ENCODE results near the gene ANGEL1. TPM values are rescaled to one million over a fixed set of nuclear protein-coding genes. Genes with fewer than 3 reads are reported as not detected.

Gene ANGEL1
- total RNA-seq, 1 experiment from 2014 or later: 13.4 TPM

DNA sequence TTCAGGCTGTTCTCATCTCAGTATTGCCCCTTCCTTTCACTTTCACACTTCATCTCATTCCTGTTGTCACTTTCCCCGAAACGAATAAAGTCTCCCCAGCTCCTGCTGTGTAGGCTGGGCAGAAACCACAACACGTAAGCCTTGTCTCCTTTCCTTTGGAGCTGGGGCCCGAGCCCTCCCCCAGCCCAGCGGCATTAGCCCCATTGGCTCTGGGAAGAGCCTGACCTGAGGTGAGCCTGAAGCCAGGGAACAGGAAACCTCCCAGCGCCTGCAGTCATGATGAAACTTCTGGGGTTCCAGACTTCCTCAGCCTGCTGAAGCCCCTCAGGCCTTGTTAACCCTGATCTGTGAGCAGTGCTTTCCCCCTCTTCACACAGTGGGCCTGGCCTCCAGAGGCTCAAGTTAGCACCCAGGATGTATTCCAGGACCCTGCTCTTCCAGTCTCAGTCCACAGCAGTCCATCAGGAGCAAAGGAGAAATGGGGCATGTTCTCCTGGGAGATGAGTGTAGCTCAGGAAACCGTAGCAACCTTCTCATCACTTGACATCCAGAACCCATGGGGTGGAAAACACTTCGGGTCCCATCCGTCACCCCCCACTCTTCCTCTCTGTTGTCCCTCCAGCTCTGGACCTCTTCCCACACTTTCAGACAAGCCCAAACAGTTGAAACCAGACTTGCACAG is 29.7 kb downstream of the ANGEL1 start:
- in situ Hi-C loops (cut with HindIII; ENCODE audit: low pct_unique_long_range_greater_than_20kb, low sequenced_read_pairs): no loop called here
- DNase-seq (ENCODE audit: low read depth, low spot score): no peak

DNA sequence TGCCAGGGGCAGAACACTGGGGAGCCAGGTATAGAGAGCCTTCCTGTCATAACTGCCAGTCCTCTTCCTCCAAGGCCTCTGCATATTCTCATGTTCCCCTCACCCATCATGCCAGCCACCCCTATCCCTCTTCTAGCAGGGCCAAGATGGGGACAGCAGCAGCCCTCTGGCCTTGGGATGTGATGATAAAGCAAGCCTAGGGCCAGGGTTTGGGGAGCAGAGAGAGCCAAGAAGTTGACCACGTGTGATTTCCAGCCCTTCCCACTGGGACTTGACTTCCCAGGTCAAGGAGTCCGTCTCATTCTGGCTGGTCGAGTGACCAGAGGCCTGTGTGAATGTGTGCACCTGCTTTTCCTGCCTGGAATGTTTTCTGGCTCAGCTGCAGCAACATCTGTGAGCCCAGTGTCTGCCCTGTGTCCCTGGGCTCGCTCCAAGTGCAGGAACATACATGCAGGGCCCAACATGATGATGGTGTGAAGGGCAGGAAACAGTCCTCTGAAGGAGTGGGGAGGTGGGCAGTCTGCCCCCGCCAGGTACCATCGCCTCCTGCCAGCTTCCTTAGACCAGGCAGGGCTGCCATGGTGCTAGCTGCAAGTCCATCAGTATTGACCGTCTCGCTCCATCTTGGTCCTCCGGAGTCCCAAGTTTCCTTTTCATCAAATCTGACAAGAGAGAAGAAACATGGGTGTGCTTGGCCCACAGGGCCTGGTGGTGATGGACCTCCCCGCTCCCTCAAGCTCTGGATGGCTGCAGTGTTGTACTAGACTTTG is 30.4 kb downstream of the ANGEL1 start:
- DNase-seq (ENCODE audit: low read depth, low spot score): no peak
- in situ Hi-C loops (cut with HindIII; ENCODE audit: low pct_unique_long_range_greater_than_20kb, low sequenced_read_pairs): no loop called here

DNA sequence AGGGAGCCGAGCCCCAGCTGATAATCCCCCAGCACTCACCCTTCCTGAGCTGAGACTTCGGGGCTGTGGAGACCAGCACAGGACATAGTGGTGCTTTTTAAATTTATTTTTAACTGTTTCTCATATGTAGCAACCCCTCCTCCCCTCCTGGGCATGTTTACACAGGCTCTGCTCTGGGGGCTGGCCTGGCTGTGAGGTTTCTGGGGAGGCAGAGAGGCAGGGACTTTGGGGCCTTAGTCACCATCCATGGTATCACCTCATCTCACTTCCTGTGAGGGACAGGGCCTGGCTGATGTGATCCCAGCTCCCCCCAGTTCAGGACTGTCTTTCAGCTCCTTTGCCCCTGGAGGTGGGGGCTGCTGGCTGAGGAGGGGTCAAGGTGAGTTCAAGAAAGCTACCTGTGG is 31.0 kb downstream of the ANGEL1 start:
- DNase-seq (ENCODE audit: low read depth, low spot score): no peak
- in situ Hi-C loops (cut with HindIII; ENCODE audit: low pct_unique_long_range_greater_than_20kb, low sequenced_read_pairs): no loop called here

DNA sequence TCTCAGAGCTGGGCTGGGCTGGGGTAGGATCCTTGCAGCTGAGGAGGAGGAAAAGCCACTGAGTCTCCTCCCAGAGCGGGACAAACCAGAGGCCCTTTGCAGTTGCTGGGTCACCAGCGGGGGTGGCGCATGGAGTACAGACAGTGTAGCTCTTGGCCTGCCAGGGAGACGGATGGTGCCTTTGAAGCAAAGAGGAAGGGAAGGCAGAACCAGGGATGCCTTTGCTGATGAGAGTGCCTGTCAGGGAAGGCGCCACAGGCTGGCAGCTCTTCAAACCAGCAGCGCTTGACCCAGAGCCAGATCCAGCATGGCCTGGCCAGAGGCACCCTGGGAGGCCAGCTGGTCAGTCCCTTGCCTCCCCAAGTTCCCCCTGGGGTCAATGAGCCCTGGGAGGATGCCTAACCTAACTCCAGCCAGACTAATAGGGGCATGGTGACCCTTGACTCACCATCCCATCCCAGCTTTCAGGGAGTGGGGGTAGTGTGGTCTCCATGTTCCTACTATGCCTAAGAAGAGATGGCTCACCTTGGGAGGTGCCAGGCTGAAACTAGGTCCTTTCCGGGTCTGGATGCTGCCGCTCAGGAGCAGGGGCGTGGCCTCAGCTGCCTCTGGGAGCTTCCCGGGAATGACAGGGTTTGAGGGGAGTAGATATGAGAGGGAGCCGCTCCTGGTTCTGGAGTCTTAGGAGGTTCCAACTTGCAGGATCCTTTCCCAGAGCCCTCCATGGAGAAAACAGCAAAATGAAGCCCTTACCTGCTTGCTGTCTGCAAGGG is 31.6 kb downstream of the ANGEL1 start:
- in situ Hi-C loops (cut with HindIII; ENCODE audit: low pct_unique_long_range_greater_than_20kb, low sequenced_read_pairs): no loop called here
- no peak for DNase-seq (ENCODE audit: low read depth, low spot score)

DNA sequence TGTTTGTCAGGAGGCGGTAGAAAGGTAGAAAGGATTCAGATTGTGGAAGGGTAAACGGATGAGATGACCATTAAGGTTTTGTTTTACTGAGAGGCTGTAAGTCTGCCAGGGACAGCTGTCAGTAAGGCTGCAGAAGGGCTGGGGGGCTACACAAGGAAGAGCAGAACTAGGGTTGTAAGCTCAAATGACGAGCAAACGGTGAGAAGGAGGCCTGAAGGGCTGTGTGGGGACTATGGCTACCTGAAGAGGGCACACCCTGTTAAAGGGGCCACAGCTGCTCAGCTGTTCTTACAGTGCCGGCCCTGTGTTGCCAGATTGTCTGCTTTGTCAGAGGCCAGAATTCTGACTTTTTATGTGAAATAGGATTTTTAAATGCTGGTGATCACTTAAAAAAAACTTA is 32.3 kb downstream of the ANGEL1 start:
- no peak for DNase-seq (ENCODE audit: low read depth, low spot score)
- in situ Hi-C loops (cut with HindIII; ENCODE audit: low pct_unique_long_range_greater_than_20kb, low sequenced_read_pairs): no loop called here

DNA sequence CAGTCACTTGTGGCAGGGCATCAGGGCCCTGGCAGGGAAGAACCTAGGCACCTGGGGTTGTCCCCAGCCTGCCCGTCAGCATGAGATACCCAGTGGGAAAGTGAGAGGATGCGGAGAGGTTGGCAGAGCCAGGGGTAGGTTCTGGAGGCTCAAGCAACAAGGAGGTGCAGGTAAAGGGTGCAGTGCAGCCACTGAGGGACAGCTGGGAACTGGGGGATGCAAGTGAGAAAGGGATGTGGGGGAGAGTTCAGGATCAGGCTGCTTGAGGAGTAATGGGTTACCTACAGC is 32.7 kb downstream of the ANGEL1 start:
- in situ Hi-C loops (cut with HindIII; ENCODE audit: low pct_unique_long_range_greater_than_20kb, low sequenced_read_pairs): no loop called here
- DNase-seq (ENCODE audit: low read depth, low spot score): no peak

DNA sequence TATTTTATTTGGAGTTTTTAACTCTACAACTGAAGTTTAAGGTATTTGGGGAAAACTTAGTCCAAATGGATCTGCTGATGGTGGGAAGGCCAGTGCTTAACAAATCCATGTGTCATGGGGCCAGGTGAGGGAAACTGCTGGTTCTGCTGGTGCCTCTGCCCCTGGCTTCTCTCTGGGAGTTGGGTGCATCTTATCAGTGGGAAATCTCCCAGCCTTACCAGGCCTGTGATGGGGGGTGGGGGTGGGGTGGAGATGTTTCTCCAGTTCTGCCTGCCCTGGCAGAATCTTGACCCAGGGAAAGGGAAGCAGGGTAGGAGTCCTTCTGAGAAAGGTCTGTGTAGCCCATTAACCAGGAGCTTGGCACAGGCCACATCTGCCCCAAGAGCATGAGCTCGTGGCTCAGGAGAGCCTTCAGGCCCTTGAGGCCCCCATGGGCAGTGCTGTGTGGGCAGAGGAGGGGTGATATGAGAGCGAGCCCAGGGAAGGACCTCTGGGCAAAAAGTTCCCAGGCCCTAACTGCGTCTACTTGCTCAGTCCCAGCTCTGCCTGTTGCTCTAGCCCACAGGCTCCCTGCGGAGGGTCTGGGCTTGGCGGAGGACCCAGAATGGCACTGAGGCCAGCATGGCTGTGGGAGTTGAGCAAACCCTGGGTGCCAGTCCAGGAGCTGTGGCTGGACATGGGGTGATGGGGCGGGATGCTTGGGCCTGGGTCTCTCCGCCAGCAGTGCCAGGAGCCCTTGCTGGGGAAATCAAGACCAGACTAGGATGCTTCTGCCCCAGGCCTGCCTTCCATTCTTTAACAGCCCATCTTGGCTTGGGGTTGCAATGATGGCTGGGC is 33.2 kb downstream of the ANGEL1 start:
- DNase-seq (ENCODE audit: low read depth, low spot score): no peak
- in situ Hi-C loops (cut with HindIII; ENCODE audit: low pct_unique_long_range_greater_than_20kb, low sequenced_read_pairs): no loop called here

DNA sequence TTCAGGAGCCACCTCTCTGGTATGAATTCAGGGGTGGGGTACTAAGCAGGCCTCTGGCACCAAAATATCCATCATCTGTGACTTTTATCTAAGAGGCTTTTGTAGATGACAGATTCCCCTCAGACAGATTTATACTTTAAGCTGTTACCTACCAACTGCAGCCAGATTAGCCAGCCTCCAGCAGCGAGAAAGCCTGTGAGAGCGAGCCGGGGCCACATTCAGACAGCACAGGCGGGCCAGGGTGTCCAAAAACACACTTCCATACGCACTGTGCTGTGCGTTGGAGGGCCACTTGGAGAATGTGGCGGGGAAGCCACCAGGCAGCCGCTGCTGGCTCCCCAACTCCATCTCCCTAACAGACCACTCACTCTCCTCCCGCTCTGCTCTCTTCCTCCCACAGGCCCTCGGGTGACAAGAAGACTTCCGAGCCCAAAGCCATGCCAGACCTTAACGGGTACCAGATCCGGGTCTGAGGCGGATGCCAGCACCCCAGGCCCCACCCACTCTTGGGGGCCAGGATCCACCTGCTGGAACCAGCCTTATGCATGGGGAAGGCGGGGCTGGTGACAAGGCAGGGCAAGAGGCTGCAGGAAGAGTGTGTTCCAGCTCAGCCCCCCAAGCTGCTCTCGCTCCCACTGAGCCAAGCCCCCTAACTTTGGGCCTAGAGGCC is 34.0 kb downstream of the ANGEL1 start:
- in situ Hi-C loops (cut with HindIII; ENCODE audit: low pct_unique_long_range_greater_than_20kb, low sequenced_read_pairs): no loop called here
- no peak for DNase-seq (ENCODE audit: low read depth, low spot score)

DNA sequence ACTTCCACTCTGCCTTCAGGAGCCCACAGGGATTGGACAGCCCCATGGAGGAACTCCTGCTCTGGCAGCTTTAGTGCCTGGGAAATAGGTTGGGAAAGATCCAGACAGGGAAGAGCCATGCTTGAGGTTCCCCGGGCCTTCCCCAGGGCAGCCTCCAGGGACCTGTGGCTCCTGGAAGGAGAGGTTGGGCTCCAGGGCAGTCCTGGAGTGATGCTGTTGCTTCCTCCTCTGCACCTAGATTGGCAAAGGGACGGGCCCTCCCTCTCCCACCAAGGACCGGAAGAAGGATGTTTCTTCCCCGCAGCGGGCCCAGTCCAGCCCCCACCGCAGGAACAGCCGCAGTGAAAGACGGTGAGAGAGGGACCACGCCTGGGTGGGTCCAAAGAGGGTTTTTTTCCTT is 35.0 kb downstream of the ANGEL1 start:
- in situ Hi-C loops (cut with HindIII; ENCODE audit: low pct_unique_long_range_greater_than_20kb, low sequenced_read_pairs): no loop called here
- no peak for DNase-seq (ENCODE audit: low read depth, low spot score)

DNA sequence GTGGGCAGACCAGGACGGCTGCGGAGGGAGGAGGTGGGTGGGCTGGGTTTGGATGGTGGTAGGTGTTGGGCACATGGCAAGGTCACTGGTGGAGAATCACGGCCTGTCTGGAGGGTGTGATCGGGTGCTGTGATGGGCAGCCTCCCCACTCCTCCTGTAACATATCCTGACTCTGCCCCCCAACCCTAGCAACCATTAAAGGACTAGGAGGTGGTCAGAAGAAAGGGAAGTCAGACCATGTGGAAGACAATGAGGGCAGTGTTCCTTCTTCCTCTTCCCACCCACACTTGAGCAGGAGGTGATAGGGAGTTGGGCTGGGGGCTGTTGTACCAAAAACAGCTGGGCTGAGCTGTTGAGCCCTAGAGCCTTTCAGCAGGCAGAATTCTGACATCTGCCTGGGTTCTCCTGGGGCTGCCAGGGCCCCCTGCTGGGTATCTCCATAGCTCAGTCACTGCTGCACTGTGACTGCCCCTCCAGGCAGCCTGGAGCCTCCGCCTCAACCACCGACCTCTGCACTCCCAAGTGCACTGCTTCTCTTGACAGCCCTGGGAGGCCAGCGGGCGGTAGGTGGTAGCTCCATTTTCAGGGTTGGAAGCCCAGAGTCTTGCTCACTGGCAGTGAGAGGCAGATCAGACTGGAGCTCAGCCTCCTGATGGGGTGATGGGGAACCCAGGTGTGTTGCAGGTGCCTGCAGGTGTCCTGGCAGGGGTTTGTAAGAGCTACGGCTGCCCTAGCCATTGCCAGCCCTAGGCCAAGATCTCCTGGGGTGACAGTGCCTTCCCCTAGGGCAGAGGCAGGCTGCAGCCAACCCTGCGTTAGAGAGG is 36.0 kb downstream of the ANGEL1 start:
- DNase-seq (ENCODE audit: low read depth, low spot score): peak; percentile 7
- in situ Hi-C loops (cut with HindIII; ENCODE audit: low pct_unique_long_range_greater_than_20kb, low sequenced_read_pairs): no loop called here

DNA sequence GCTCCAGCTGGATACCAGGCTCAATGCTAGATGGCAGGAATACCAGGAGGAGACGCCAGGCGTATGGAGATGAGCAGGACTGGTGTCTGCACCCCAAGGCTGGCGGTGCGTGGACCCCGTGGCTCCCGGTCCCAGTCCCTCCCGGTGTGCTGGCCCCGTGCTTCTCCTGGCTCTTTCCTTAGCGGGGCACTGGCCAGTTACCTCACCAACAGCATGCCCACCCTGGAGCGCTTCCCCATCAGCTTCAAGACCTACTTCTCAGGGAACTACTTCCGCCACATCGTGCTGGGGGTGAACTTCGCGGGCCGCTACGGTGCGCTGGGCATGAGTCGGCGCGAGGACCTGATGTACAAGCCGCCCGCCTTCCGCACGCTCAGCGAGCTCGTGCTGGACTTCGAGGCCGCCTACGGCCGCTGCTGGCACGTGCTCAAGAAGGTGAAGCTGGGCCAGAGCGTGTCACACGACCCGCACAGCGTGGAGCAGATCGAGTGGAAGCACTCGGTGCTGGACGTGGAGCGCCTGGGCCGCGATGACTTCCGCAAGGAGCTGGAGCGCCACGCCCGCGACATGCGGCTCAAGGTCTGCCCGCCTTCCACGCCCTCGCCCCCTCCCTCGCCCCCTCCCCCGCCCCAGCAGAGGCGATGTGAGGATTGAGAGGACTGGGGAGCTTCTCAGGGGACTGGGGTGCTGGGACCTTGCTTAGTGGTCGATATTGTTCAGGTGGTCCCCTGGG is 36.8 kb downstream of the ANGEL1 start:
- DNase-seq (ENCODE audit: low read depth, low spot score): no peak
- in situ Hi-C loops (cut with HindIII; ENCODE audit: low pct_unique_long_range_greater_than_20kb, low sequenced_read_pairs): no loop called here

DNA sequence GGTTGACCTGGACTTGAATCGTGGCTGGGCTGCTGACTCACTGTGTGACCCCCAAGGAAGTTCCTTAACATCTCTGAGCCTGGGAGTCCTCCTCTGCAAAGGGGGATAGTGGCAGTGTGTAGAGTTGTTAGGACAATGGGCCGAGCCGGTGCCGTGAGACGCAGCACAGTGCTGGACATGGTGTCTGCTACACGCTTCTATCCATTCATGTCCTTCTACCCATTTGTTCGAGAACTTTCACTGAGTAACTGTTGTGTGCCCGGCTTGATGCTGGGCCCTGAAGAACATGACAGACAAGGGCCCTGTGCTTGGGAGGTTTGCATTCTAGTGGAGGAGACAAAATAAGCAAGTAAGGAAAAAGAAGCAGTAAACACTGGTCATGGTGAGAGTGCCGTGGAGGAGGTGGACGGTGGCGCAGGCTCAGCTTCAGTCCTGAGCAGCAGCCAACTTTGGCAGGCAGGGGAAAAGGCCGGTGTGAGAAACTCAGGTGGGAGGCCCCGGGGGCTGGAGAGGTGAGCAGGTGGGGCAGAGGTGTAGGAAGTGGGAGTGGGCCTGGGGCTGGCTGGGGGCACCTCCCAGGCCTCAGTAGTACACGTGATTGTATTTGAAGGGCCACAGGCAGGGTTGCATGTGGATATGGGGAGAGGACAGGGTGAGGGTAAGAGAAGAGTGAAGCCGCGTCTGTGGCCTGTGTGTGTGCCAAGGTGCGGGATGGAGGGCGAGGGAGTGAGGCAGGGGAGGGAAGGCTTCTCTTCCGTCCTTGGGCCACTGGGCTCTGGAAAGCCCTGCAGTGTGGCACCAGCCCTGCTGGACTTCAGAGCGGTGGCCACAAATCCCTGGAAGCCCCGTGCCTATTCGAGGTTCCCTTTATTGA is 37.6 kb downstream of the ANGEL1 start:
- no peak for DNase-seq (ENCODE audit: low read depth, low spot score)
- in situ Hi-C loops (cut with HindIII; ENCODE audit: low pct_unique_long_range_greater_than_20kb, low sequenced_read_pairs): no loop called here

DNA sequence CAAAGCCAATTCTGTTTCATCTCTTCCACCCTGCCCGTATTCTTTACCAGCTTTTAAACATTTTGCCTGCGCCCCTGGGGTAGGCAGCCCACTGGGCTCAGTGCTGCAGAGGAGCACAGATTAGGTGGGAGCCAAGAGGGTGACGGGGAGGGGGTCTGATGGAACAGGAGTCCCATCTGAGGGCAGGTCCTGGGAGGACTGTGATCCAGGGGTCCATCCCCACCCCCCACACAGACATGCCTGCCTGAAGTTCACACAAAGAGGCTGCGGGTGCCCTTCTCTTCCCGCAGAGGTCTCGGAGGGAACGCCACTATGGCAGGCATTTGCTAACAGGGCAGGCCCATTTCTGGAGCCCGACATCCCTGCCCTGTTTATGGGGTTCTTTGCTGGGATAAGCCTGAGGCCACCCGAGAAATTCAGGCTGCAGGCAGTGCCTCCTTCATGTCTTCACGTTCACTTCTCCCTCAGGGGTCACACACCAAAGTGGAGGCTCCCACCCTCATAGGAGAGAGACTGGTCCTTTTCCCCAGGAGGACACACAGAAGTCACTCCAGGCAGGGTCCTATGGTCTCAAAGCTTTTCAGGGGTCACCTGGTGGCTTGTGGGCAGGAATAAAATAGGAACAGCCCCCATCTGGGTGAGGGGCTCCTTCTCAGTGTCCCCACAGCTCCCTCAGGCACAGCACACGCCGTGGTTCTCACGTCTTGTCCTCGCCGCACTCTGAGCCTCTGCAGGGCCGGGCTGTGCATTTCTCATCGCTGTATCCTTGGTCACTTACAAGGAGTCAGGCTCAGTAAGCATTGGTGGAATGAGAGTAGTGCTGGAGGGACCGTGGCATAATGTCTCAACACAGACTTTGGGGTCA is 38.5 kb downstream of the ANGEL1 start:
- in situ Hi-C loops (cut with HindIII; ENCODE audit: low pct_unique_long_range_greater_than_20kb, low sequenced_read_pairs): no loop called here
- no peak for DNase-seq (ENCODE audit: low read depth, low spot score)

DNA sequence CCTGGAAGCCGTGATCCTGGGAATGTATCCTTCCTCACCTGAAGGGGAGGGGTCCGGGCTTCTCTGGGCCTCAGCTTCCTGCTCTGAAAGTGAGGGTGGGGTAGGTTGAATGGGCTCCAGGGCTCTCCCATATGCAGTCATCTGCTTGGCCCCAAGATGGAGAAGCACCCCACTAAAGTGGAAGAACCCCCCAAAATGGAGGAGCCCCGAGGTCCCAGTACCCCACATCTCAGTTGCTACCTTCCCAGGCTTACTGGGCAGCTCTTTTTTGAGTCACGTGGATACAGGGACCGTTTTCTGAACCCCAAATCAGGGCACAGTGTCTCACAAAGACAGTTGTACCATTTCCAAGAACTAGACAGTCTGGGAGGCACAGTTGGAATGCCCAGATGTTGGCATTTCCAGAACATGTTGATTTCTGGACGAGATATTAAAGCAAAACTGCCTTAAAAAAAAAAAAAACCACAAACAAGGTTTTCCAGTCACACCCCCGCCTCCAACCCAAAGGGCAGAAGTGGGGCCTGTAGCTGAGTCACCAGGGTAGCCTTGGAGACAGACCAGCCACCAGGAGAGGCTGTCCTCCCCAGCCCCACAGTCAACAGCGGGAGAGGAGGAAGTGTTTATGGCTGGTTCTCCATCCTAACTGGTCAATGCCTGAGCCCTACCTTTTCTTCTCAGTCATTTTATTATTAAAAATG is 39.3 kb downstream of the ANGEL1 start:
- in situ Hi-C loops (cut with HindIII; ENCODE audit: low pct_unique_long_range_greater_than_20kb, low sequenced_read_pairs): no loop called here
- no peak for DNase-seq (ENCODE audit: low read depth, low spot score)

Data from SK-MEL-5 (cell line).